Lower lobe of right lung (tissue), 2 donors: ENCODE results near the gene IKZF3. TPM values are rescaled to one million over a fixed set of nuclear protein-coding genes. Genes with fewer than 3 reads are reported as not detected.

Experiments
- ATAC-seq, 2 donors: fragments of 200-7000 bp; cut with Tn5 transposase; one replicate each; pipeline ENCODE4 v1.9.1; 2020 to 2022; ENCODE audit warnings: mild to moderate bottlenecking in 2 of 2, moderate library complexity in 2 of 2
- DNase-seq: peaks from one replicate; pipeline ENCODE4 v3.0.0-alpha.2; 2020
- H3K27ac ChIP-seq: fragments of 200-600 bp; one replicate; pipeline ENCODE4 v1.8.0; 2022
- H3K27me3 ChIP-seq: fragments of 200-600 bp; one replicate; pipeline ENCODE4 v1.8.0; 2022; ENCODE audit warnings: low read depth
- H3K36me3 ChIP-seq: fragments of 200-600 bp; one replicate; pipeline ENCODE4 v1.8.0; 2022; ENCODE audit warnings: mild to moderate bottlenecking
- H3K4me1 ChIP-seq: fragments of 200-600 bp; one replicate; pipeline ENCODE4 v1.8.0; 2022
- H3K4me3 ChIP-seq: fragments of 200-600 bp; one replicate; pipeline ENCODE4 v1.8.0; 2022; ENCODE audit warnings: mild to moderate bottlenecking
- H3K9me3 ChIP-seq: fragments of 200-600 bp; one replicate; pipeline ENCODE4 v1.8.0; 2022
- CTCF ChIP-seq: fragments of 200-600 bp; IDR thresholded peaks from one replicate; pipeline ENCODE4 v1.8.0; 2022; ENCODE audit warnings: antibody characterized with exemption, mild to moderate bottlenecking
- intact Hi-C: fragments of 100-400 bp; cut with DNase I; formaldehyde crosslinking; loops from one replicate; pipeline ENCODE4 v1.11.0; 2022
- total RNA-seq: library from RNA; stranded (reverse); fragmentation: NEBNext Ultra II Directional; extraction: Animal tissue kit (Norgen Biotek cat#: 25700); gene quantifications from one replicate; pipeline ENCODE4 v1.2.1, GENCODE V29; 2021
- donor health status: DM: no; HTN: yes; CAD: no; lungs with severe emphysema.

Gene IKZF3
- total RNA-seq, 1 donor from 2014 or later: 7.1 TPM

GRCh38 chr17:39834017-39834416 lies 30.1 kb downstream of the IKZF3 start:
- DNase-seq (no peak), ATAC-seq (no peak)
- no peaks in the 10 kb centered on the region for H3K36me3 ChIP-seq
- no peaks in the 10 kb centered on the region for H3K27me3 ChIP-seq
- H3K27ac ChIP-seq: no peak overlapping the region
- peaks cover 10% of the 10 kb centered on the region for H3K9me3 ChIP-seq
- H3K4me1 ChIP-seq: no peaks in the 10 kb centered on the region
- no peak for TF ChIP-seq CTCF
- intact Hi-C loops: no loop called here
- no peak overlapping the region for H3K4me3 ChIP-seq

- no peak for TF ChIP-seq CTCF
- DNase-seq (no peak), ATAC-seq (no peak)
- intact Hi-C loops: no loop called here
- Histone ChIP-seq H3K27me3 (no peaks in the 10 kb centered on the region), H3K36me3 (no peaks in the 10 kb centered on the region), H3K27ac (no peak overlapping the region), H3K4me3 (no peak overlapping the region), H3K9me3 (no peaks in the 10 kb centered on the region), H3K4me1 (no peaks in the 10 kb centered on the region)
Measured at GRCh38 chr17:39831588-39831987, 32.5 kb downstream of the IKZF3 start.

- intact Hi-C loops: no loop called here
Measured at GRCh38 chr17:39828443-39828842, 35.7 kb downstream of the IKZF3 start.

GRCh38 chr17:39826334-39826733 lies 37.8 kb downstream of the IKZF3 start:
- peaks cover 5% of the 10 kb centered on the region for H3K9me3 ChIP-seq
- no peaks in the 10 kb centered on the region for H3K36me3 ChIP-seq
- TF ChIP-seq CTCF: no peak
- H3K4me1 ChIP-seq: no peaks in the 10 kb centered on the region
- H3K27me3 ChIP-seq: no peaks in the 10 kb centered on the region
- intact Hi-C loops: no loop called here
- DNase-seq: no peak
- no peak overlapping the region for H3K27ac ChIP-seq
- no peak overlapping the region for H3K4me3 ChIP-seq
- no peak for ATAC-seq

More at GRCh38 chr17:39828443-39828842, 35.7 kb downstream of the IKZF3 start:
- TF ChIP-seq CTCF: no peak
- Histone ChIP-seq H3K9me3 (peaks cover 4% of the 10 kb centered on the region), H3K27me3 (no peaks in the 10 kb centered on the region), H3K27ac (no peak overlapping the region), H3K36me3 (no peaks in the 10 kb centered on the region), H3K4me1 (no peaks in the 10 kb centered on the region), H3K4me3 (no peak overlapping the region)
- ATAC-seq (peak; percentile 89 to 91), DNase-seq (no peak)

GRCh38 chr17:39823407-39824054 lies 40.6 kb downstream of the IKZF3 start:
- intact Hi-C loops: no loop called here
- no peak for TF ChIP-seq CTCF
- H3K36me3 ChIP-seq: no peaks in the 10 kb centered on the region
- no peak overlapping the region for H3K4me3 ChIP-seq
- peaks cover 5% of the 10 kb centered on the region for H3K9me3 ChIP-seq
- ATAC-seq (no peak), DNase-seq (no peak)
- no peaks in the 10 kb centered on the region for H3K27me3 ChIP-seq
- no peaks in the 10 kb centered on the region for H3K4me1 ChIP-seq
- no peak overlapping the region for H3K27ac ChIP-seq
